ENCODE measurements around the gene ZC3H13. TPM values are rescaled to one million over a fixed set of nuclear protein-coding genes. Genes with fewer than 3 reads are reported as not detected.

ZC3H13 gene
- total and polyA plus RNA-seq, 2 donors (not counting 1 experiment from before 2014, with no cell fraction given) = 4.8 to 65.7 TPM

DNA sequence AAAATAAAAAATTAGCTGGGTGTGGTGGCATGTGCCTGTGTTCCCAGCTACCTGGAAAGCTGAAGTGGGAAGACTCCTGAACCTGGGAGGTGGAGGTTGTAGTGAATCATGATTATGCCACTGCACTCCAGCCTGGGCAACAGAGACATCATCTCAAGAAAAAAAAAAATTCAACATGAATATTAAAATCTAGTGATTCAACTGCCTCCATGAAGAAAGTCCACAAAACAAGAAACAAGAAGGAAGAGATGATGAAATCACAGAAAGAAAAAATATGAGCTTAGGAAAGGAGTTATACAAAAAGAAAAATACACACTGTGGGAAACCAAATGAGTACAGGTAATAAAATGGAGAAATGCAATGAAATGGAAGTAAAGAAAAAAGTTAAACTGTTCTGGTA is 101.4 kb downstream of the ZC3H13 start:
- Histone ChIP-seq H3K79me2 (ENCODE audit: control insufficient read depth, insufficient read depth, low read length) (no peaks in the 10 kb centered on the region), H4K20me1 (ENCODE audit: control insufficient read depth, insufficient read depth, low read length, poor library complexity, severe bottlenecking) (no peaks in the 10 kb centered on the region), H3K9ac (ENCODE audit: low read length) (no peak overlapping the region), H3K27ac (ENCODE audit: low read length in 2 of 2) (no peak overlapping the region), H3K36me3 (replicated peaks in 1 of 2; ENCODE audit: control extremely low read depth in 1 of 2, control insufficient read depth in 1 of 2, extremely low read depth in 1 of 2, insufficient read depth in 2 of 2, low read length in 1 of 2) (peaks cover 0 to 3% of the 10 kb centered on the region in 2 experiments), H3K4me3 (ENCODE audit: control extremely low read depth in 1 of 5, extremely low read depth in 1 of 5, insufficient read depth in 1 of 5, low read depth in 2 of 5, low read length in 4 of 5) (no peak overlapping the region), H3K9me3 (ENCODE audit: control extremely low read depth in 1 of 3, control insufficient read depth in 2 of 3, insufficient read depth in 1 of 3, low read length in 2 of 3) (no peaks in the 10 kb centered on the region), H2AFZ (ENCODE audit: insufficient read depth, low read depth, low read length, poor library complexity, severe bottlenecking) (no peak overlapping the region), H3K27me3 (replicated peaks in 1 of 4; ENCODE audit: control extremely low read depth in 1 of 4, control insufficient read depth in 3 of 4, insufficient read depth in 4 of 4, low read length in 3 of 4) (no peaks in the 10 kb centered on the region), H3K4me2 (replicated peaks; ENCODE audit: low read depth, low read length, poor library complexity, severe bottlenecking) (no peak overlapping the region), H3K4me1 (ENCODE audit: control insufficient read depth in 2 of 2, insufficient read depth in 2 of 2, low read length in 2 of 2) (no peaks in the 10 kb centered on the region)
- DNase-seq (no peak), ATAC-seq (ENCODE audit: low read depth) (no peak)
- no peak overlapping the region for H3K27ac Mint-ChIP-seq
- TF ChIP-seq EZH2 (IDR thresholded peaks at IDR 0.05; ENCODE audit: borderline replicate concordance, insufficient read depth, low read depth, low read length, poor library complexity, severe bottlenecking) (no peak), CTCF (IDR thresholded peaks at IDR 0.05) (no peak)
- intact Hi-C loops (cut with micrococcal nuclease) = no loop called here
- H3K4me3 Mint-ChIP-seq = no peak overlapping the region
- ChIA-PET CTCF (no interaction called here), POLR2A (no interaction called here)
- peaks cover 3% of the 10 kb centered on the region for H3K4me1 Mint-ChIP-seq
- H3K27me3 Mint-ChIP-seq = no peaks in the 10 kb centered on the region
- H3K9me3 Mint-ChIP-seq (ENCODE audit: insufficient read depth) = no peaks in the 10 kb centered on the region

- Mint-ChIP-seq H3K27ac (no peak overlapping the region), H3K4me1 (peaks cover 3% of the 10 kb centered on the region), H3K9me3 (ENCODE audit: insufficient read depth) (no peaks in the 10 kb centered on the region), H3K27me3 (no peaks in the 10 kb centered on the region), H3K4me3 (no peak overlapping the region)
- Histone ChIP-seq H4K20me1 (ENCODE audit: control insufficient read depth, insufficient read depth, low read length, poor library complexity, severe bottlenecking) (no peaks in the 10 kb centered on the region), H3K36me3 (replicated peaks in 1 of 2; ENCODE audit: control extremely low read depth in 1 of 2, control insufficient read depth in 1 of 2, extremely low read depth in 1 of 2, insufficient read depth in 2 of 2, low read length in 1 of 2) (peaks cover 0 to 3% of the 10 kb centered on the region in 2 experiments), H3K9ac (ENCODE audit: low read length) (no peak overlapping the region), H3K27ac (ENCODE audit: low read length in 2 of 2) (no peak overlapping the region), H3K4me3 (ENCODE audit: control extremely low read depth in 1 of 5, extremely low read depth in 1 of 5, insufficient read depth in 1 of 5, low read depth in 2 of 5, low read length in 4 of 5) (no peak overlapping the region), H3K9me3 (ENCODE audit: control extremely low read depth in 1 of 3, control insufficient read depth in 2 of 3, insufficient read depth in 1 of 3, low read length in 2 of 3) (no peaks in the 10 kb centered on the region), H3K79me2 (ENCODE audit: control insufficient read depth, insufficient read depth, low read length) (no peaks in the 10 kb centered on the region), H3K27me3 (replicated peaks in 1 of 4; ENCODE audit: control extremely low read depth in 1 of 4, control insufficient read depth in 3 of 4, insufficient read depth in 4 of 4, low read length in 3 of 4) (no peaks in the 10 kb centered on the region), H3K4me1 (ENCODE audit: control insufficient read depth in 2 of 2, insufficient read depth in 2 of 2, low read length in 2 of 2) (no peaks in the 10 kb centered on the region), H3K4me2 (replicated peaks; ENCODE audit: low read depth, low read length, poor library complexity, severe bottlenecking) (no peak overlapping the region), H2AFZ (ENCODE audit: insufficient read depth, low read depth, low read length, poor library complexity, severe bottlenecking) (no peak overlapping the region)
- ATAC-seq (ENCODE audit: low read depth) = no peak
- peak; percentile 12 for DNase-seq
- intact Hi-C loops (cut with micrococcal nuclease) = no loop called here
- WGBS (ENCODE audit: insufficient coverage) = 88% methylated on average over 1 of the region's 4 CpGs
- ChIA-PET CTCF (no interaction called here), POLR2A (no interaction called here)
- TF ChIP-seq EZH2 (IDR thresholded peaks at IDR 0.05; ENCODE audit: borderline replicate concordance, insufficient read depth, low read depth, low read length, poor library complexity, severe bottlenecking) = no peak
- TF ChIP-seq CTCF (IDR thresholded peaks at IDR 0.05) = no peak
Observed at GRCh38 chr13:45950386-45951000, 102.1 kb downstream of the ZC3H13 start.

Measured in B cell (primary cell).